NCI-H2107 (cell line): ENCODE results near the gene SPDEF.

ENCODE experiments used
- DNase-seq: peaks from one replicate; lab custom pipeline; 2025; lab: John Stamatoyannopoulos, UW

The SPDEF gene

GRCh38 chr6:34583861-34584604, 27.9 kb upstream of the SPDEF start:
- no peak for DNase-seq

GRCh38 chr6:34583461-34583860, 27.3 kb upstream of the SPDEF start:
- DNase-seq, result no peak

GRCh38 chr6:34581561-34581920, 25.4 kb upstream of the SPDEF start:
- no peak for DNase-seq

- DNase-seq, result no peak
Observed at GRCh38 chr6:34580707-34581560, 24.8 kb upstream of the SPDEF start.

GRCh38 chr6:34578445-34579262, 22.5 kb upstream of the SPDEF start:
- no peak for DNase-seq

- no peak for DNase-seq
Observed at GRCh38 chr6:34576286-34576955, 20.3 kb upstream of the SPDEF start.

GRCh38 chr6:34575326-34575725, 19.2 kb upstream of the SPDEF start:
- no peak for DNase-seq

GRCh38 chr6:34574647-34575293, 18.6 kb upstream of the SPDEF start:
- no peak for DNase-seq

GRCh38 chr6:34573567-34574183, 17.5 kb upstream of the SPDEF start:
- DNase-seq, result no peak

- DNase-seq, result no peak
Observed at GRCh38 chr6:34572585-34572984, 16.5 kb upstream of the SPDEF start.

- DNase-seq, result no peak
Observed at GRCh38 chr6:34572021-34572420, 15.9 kb upstream of the SPDEF start.

GRCh38 chr6:34571388-34571787, 15.3 kb upstream of the SPDEF start:
- DNase-seq, result no peak

GRCh38 chr6:34570066-34570833, 14.1 kb upstream of the SPDEF start:
- no peak for DNase-seq

GRCh38 chr6:34569361-34569973, 13.3 kb upstream of the SPDEF start:
- no peak for DNase-seq

GRCh38 chr6:34568341-34569201, 12.4 kb upstream of the SPDEF start:
- no peak for DNase-seq

GRCh38 chr6:34566830-34567546, 10.9 kb upstream of the SPDEF start:
- DNase-seq, result no peak

GRCh38 chr6:34565722-34566137, 9.6 kb upstream of the SPDEF start:
- no peak for DNase-seq

- DNase-seq, result no peak
Observed at GRCh38 chr6:34564181-34564580, 8.1 kb upstream of the SPDEF start.
